ENCODE measurements around the gene STKLD1. TPM values are rescaled to one million over a fixed set of nuclear protein-coding genes. Genes with fewer than 3 reads are reported as not detected.

STKLD1 gene
- total and polyA plus RNA-seq, 2 donors (not counting 1 experiment from before 2014, with no cell fraction given) = 0.18 to 1.1 TPM

- H3K27me3 Mint-ChIP-seq = no peaks in the 10 kb centered on the region
- WGBS (ENCODE audit: insufficient coverage) = 19% methylated on average over 23 of the region's 25 CpGs
- Histone ChIP-seq H3K4me2 (replicated peaks; ENCODE audit: low read depth, low read length, poor library complexity, severe bottlenecking) (peak overlapping the region; percentile 93), H4K20me1 (ENCODE audit: control insufficient read depth, insufficient read depth, low read length, poor library complexity, severe bottlenecking) (peaks cover 36% of the 10 kb centered on the region), H3K4me3 (ENCODE audit: control extremely low read depth in 1 of 5, extremely low read depth in 1 of 5, insufficient read depth in 1 of 5, low read depth in 2 of 5, low read length in 4 of 5) (peak overlapping the region; percentile 86 to 96 (median 92)), H3K27ac (ENCODE audit: low read length in 2 of 2) (peak overlapping the region; percentile 87 to 90), H3K4me1 (ENCODE audit: control insufficient read depth in 2 of 2, insufficient read depth in 2 of 2, low read length in 2 of 2) (peaks cover 21 to 25% of the 10 kb centered on the region in 2 donors), H3K9me3 (ENCODE audit: control extremely low read depth in 1 of 3, control insufficient read depth in 2 of 3, insufficient read depth in 1 of 3, low read length in 2 of 3) (peaks cover 0 to 5% (median 0%) of the 10 kb centered on the region in 3 donors), H3K27me3 (replicated peaks in 1 of 4; ENCODE audit: control extremely low read depth in 1 of 4, control insufficient read depth in 3 of 4, insufficient read depth in 4 of 4, low read length in 3 of 4) (no peaks in the 10 kb centered on the region), H2AFZ (ENCODE audit: insufficient read depth, low read depth, low read length, poor library complexity, severe bottlenecking) (peak overlapping the region; percentile 83), H3K36me3 (replicated peaks in 1 of 2; ENCODE audit: control extremely low read depth in 1 of 2, control insufficient read depth in 1 of 2, extremely low read depth in 1 of 2, insufficient read depth in 2 of 2, low read length in 1 of 2) (peaks cover 0 to 64% of the 10 kb centered on the region in 2 experiments), H3K9ac (ENCODE audit: low read length) (peak overlapping the region; percentile 93), H3K79me2 (ENCODE audit: control insufficient read depth, insufficient read depth, low read length) (peaks cover 46% of the 10 kb centered on the region)
- DNase-seq (no peak), ATAC-seq (ENCODE audit: low read depth) (no peak)
- TF ChIP-seq, protein P1, sequence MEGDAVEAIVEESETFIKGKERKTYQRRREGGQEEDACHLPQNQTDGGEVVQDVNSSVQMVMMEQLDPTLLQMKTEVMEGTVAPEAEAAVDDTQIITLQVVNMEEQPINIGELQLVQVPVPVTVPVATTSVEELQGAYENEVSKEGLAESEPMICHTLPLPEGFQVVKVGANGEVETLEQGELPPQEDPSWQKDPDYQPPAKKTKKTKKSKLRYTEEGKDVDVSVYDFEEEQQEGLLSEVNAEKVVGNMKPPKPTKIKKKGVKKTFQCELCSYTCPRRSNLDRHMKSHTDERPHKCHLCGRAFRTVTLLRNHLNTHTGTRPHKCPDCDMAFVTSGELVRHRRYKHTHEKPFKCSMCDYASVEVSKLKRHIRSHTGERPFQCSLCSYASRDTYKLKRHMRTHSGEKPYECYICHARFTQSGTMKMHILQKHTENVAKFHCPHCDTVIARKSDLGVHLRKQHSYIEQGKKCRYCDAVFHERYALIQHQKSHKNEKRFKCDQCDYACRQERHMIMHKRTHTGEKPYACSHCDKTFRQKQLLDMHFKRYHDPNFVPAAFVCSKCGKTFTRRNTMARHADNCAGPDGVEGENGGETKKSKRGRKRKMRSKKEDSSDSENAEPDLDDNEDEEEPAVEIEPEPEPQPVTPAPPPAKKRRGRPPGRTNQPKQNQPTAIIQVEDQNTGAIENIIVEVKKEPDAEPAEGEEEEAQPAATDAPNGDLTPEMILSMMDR (IDR thresholded peaks at IDR 0.05) = no peak
- peaks cover 36% of the 10 kb centered on the region for H3K4me1 Mint-ChIP-seq
- no peaks in the 10 kb centered on the region for H3K9me3 Mint-ChIP-seq (ENCODE audit: insufficient read depth)
- CTCF ChIA-PET = interaction anchor here (1.1 to 1.2 kb wide), 4 partner anchors 8 to 163 kb away, joined by 3 to 7 read pairs (median 3); no protein-coding TSS in a partner anchor
- intact Hi-C loops (cut with micrococcal nuclease) = loop anchor here (1.0 to 5.0 kb wide), 5 partner anchors 7 to 128 kb away; partner anchors contain the start of genes CACFD1, SLC2A6, STKLD1 and SURF1
- H3K27ac Mint-ChIP-seq = peak overlapping the region; percentile 95
- POLR2A ChIA-PET = interaction anchor here (0.8 to 2.3 kb wide), 7 partner anchors 8 to 1108 kb away, joined by 3 to 18 read pairs (median 4); partner anchors contain the start of genes SURF1, SURF2 and SURF6
- peak overlapping the region; percentile 97 for H3K4me3 Mint-ChIP-seq
These were observed 27.2 kb upstream of the STKLD1 start for GRCh38 chr9:133348718-133349573.
